Nephron (organoid): ENCODE results near the gene ZSWIM6.

Experiments
- H3K27ac Mint-ChIP-seq, 3 experiments: 2 replicates each; pipeline ENCODE4 v1.8.0; 2020; ENCODE audit warnings: mixed read lengths in 3 of 3, mild to moderate bottlenecking in 2 of 3, moderate library complexity in 1 of 3
- H3K27me3 Mint-ChIP-seq: 2 replicates; pipeline ENCODE4 v1.8.0; 2021; ENCODE audit warnings: low read depth, mild to moderate bottlenecking, moderate library complexity, mixed read lengths
- H3K36me3 Mint-ChIP-seq: 2 replicates; pipeline ENCODE4 v1.8.0; 2020; ENCODE audit warnings: low read depth, mixed read lengths
- H3K4me1 Mint-ChIP-seq: 2 replicates; pipeline ENCODE4 v1.8.0; 2020; ENCODE audit warnings: mixed read lengths
- H3K4me3 Mint-ChIP-seq, 3 experiments: 2 replicates each; pipeline ENCODE4 v1.8.0; 2020; ENCODE audit warnings: mild to moderate bottlenecking in 3 of 3, mixed read lengths in 3 of 3, moderate library complexity in 2 of 3
- H3K9me3 Mint-ChIP-seq: 2 replicates; pipeline ENCODE4 v1.8.0; 2020; ENCODE audit warnings: mixed read lengths
- TF ChIP-seq, protein P1 (sequence below), 3 experiments: fragments of 200-600 bp; sonication (generic); IDR thresholded peaks; one replicate each; pipeline ENCODE4 v1.5.0; 2021; ENCODE audit warnings: antibody characterized with exemption in 3 of 3; ENCODE audit not compliant: unreplicated experiment in 3 of 3

ZSWIM6 gene

DNA sequence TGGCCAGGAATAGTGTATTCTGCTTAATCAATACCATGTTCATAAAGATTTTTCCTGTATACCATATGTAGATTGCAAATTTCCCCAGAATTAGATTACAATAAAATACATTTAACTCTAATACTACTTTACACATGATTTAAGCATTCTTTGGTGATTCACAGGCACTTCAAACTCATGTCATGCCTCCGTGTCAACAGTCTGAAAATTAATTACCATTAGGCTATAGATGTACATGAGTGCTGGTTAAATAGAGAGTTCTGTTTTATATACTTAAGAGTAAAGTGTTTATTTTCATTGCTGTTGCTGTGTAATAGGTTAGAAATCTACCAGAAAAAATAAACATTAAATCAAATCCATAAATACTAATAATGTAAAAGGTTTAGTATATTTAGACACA lies 159.8 kb downstream of the ZSWIM6 start:
- Mint-ChIP-seq H3K27me3 (no peaks in the 10 kb centered on the region), H3K27ac (no peak overlapping the region), H3K4me1 (peaks cover 4% of the 10 kb centered on the region), H3K9me3 (peaks cover 11% of the 10 kb centered on the region), H3K4me3 (no peak overlapping the region), H3K36me3 (peaks cover 46% of the 10 kb centered on the region)
- TF ChIP-seq, protein P1, sequence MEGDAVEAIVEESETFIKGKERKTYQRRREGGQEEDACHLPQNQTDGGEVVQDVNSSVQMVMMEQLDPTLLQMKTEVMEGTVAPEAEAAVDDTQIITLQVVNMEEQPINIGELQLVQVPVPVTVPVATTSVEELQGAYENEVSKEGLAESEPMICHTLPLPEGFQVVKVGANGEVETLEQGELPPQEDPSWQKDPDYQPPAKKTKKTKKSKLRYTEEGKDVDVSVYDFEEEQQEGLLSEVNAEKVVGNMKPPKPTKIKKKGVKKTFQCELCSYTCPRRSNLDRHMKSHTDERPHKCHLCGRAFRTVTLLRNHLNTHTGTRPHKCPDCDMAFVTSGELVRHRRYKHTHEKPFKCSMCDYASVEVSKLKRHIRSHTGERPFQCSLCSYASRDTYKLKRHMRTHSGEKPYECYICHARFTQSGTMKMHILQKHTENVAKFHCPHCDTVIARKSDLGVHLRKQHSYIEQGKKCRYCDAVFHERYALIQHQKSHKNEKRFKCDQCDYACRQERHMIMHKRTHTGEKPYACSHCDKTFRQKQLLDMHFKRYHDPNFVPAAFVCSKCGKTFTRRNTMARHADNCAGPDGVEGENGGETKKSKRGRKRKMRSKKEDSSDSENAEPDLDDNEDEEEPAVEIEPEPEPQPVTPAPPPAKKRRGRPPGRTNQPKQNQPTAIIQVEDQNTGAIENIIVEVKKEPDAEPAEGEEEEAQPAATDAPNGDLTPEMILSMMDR (IDR thresholded peaks at IDR 0.05; ENCODE audit: unreplicated experiment in 3 of 3), result no peak

GRCh38 chr5:61493973-61494372 lies 161.9 kb downstream of the ZSWIM6 start:
- no peak overlapping the region for H3K4me3 Mint-ChIP-seq
- H3K9me3 Mint-ChIP-seq, result no peaks in the 10 kb centered on the region
- no peak overlapping the region for H3K27ac Mint-ChIP-seq
- H3K4me1 Mint-ChIP-seq, result peaks cover 8% of the 10 kb centered on the region
- TF ChIP-seq, protein P1 (IDR thresholded peaks at IDR 0.05; ENCODE audit: unreplicated experiment in 3 of 3), result no peak
- H3K36me3 Mint-ChIP-seq, result peaks cover 33% of the 10 kb centered on the region
- H3K27me3 Mint-ChIP-seq, result no peaks in the 10 kb centered on the region

DNA sequence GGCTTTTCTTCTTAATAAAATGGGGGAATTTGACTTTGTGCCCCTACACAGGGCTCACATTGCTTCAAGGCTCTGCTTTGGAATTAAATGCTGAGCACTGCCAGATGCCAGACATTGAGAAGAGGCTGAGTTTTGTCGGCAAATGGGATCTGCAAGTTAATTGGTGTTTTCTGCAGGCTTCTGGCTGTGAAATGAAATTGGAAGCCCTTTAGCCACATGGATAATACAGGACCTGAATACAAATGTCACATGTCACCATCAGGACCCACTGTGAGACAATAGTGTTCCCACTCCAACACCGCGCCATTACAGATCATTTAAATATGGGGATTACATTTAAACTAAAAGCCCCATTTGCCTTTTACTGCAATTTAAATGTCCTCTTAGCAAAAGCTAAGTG lies 164.4 kb downstream of the ZSWIM6 start:
- peaks cover 8% of the 10 kb centered on the region for H3K4me1 Mint-ChIP-seq
- TF ChIP-seq, protein P1 (IDR thresholded peaks at IDR 0.05; ENCODE audit: unreplicated experiment in 3 of 3), result no peak
- no peak overlapping the region for H3K4me3 Mint-ChIP-seq
- peaks cover 46% of the 10 kb centered on the region for H3K36me3 Mint-ChIP-seq
- no peak overlapping the region for H3K27ac Mint-ChIP-seq
- no peaks in the 10 kb centered on the region for H3K27me3 Mint-ChIP-seq
- no peaks in the 10 kb centered on the region for H3K9me3 Mint-ChIP-seq

- Mint-ChIP-seq H3K27me3 (no peaks in the 10 kb centered on the region), H3K9me3 (no peaks in the 10 kb centered on the region)
Measured at GRCh38 chr5:61496860-61497259, 164.8 kb downstream of the ZSWIM6 start.

GRCh38 chr5:61498121-61498520 lies 166.1 kb downstream of the ZSWIM6 start:
- Mint-ChIP-seq H3K4me1 (peaks cover 4% of the 10 kb centered on the region), H3K4me3 (no peak overlapping the region), H3K36me3 (peaks cover 57% of the 10 kb centered on the region), H3K27me3 (no peaks in the 10 kb centered on the region), H3K9me3 (no peaks in the 10 kb centered on the region), H3K27ac (peak overlapping the region in 1 of 3 experiments; percentile 25)
- TF ChIP-seq, protein P1 (IDR thresholded peaks at IDR 0.05; ENCODE audit: unreplicated experiment in 3 of 3), result no peak

More at GRCh38 chr5:61496860-61497259, 164.8 kb downstream of the ZSWIM6 start:
- H3K36me3 Mint-ChIP-seq, result peaks cover 49% of the 10 kb centered on the region
- TF ChIP-seq, protein P1 (IDR thresholded peaks at IDR 0.05; ENCODE audit: unreplicated experiment in 3 of 3), result no peak
- no peak overlapping the region for H3K27ac Mint-ChIP-seq
- H3K4me3 Mint-ChIP-seq, result no peak overlapping the region
- H3K4me1 Mint-ChIP-seq, result peaks cover 8% of the 10 kb centered on the region

GRCh38 chr5:61501971-61502370 lies 169.9 kb downstream of the ZSWIM6 start:
- no peaks in the 10 kb centered on the region for H3K27me3 Mint-ChIP-seq
- no peaks in the 10 kb centered on the region for H3K9me3 Mint-ChIP-seq
- no peak overlapping the region for H3K4me3 Mint-ChIP-seq
- H3K27ac Mint-ChIP-seq, result peak overlapping the region in 1 of 3 experiments; percentile 2
- TF ChIP-seq, protein P1 (IDR thresholded peaks at IDR 0.05; ENCODE audit: unreplicated experiment in 3 of 3), result no peak
- H3K36me3 Mint-ChIP-seq, result peaks cover 38% of the 10 kb centered on the region
- H3K4me1 Mint-ChIP-seq, result peaks cover 4% of the 10 kb centered on the region
